Measurements from ENCODE around the gene WNT9A.

GRCh38 chr1:227927971-227928741 is 19.6 kb downstream of the WNT9A start:
- TF ChIP-seq REST (IDR thresholded peaks at IDR 0.05; ENCODE audit: insufficient read depth in 1 of 2, low read depth in 2 of 2, low read length in 2 of 2): no peak
- no peak for TF ChIP-seq POLR2AphosphoS5 (IDR thresholded peaks at IDR 0.05; ENCODE audit: low read depth, low read length)
- no peak for TF ChIP-seq SIN3A (IDR thresholded peaks at IDR 0.05; ENCODE audit: borderline replicate concordance, insufficient read depth, low read length)
- no peak for TF ChIP-seq TAF1 (IDR thresholded peaks at IDR 0.05; ENCODE audit: borderline replicate concordance, insufficient read depth, low read length)
- no peak for TF ChIP-seq FOXP2 (optimal IDR thresholded peaks at IDR 0.05; ENCODE audit: borderline replicate concordance, extremely low read depth, extremely low read length, insufficient read depth)

All from PFSK-1 (cell line).